Measurements from ENCODE around the gene FOXA2.

FOXA2 gene

DNA sequence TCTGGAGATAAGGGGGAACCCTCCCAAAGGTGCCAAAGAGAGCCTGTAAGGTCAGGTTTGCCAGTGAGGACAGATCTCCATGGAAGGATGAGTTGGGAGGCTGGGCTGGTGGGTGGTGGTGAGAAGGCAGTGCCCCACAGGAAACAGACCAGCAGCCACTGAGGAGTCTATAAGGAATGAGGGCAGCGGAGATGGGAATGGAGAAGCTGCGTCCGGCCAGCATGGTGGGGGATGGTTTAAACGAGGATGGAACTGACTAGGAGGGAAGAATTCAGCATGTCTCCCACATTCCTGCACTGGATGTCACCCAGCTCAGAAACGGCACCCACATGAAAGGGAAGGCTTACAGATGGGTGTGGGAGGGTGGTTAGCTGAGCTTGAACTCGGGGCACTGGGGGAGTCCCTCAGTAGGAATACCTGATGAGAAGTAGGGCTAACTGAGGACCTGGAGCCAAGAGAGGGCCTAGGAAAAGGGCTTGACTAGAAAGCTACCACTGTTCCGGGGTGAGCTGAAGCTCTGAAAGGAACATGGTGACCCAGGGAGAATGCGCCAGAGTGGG, 53.2 kb downstream of the FOXA2 start:
- no peak for DNase-seq (ENCODE audit: extremely low spot score)
- CTCF ChIA-PET, result no interaction called here
- POLR2A ChIA-PET, result no interaction called here
- TF ChIP-seq L3MBTL2 (conservative IDR thresholded peaks at IDR 0.05), result no peak
- TF ChIP-seq HDGF (IDR thresholded peaks at IDR 0.05; ENCODE audit: borderline replicate concordance), result no peak
- TF ChIP-seq LEF1 (IDR thresholded peaks at IDR 0.05; ENCODE audit: borderline replicate concordance), result no peak
- TF ChIP-seq NFRKB (IDR thresholded peaks at IDR 0.05), result no peak
- no peak for TF ChIP-seq ZNF384 (IDR thresholded peaks at IDR 0.05)
- no peak for TF ChIP-seq FOXM1 (IDR thresholded peaks at IDR 0.05; ENCODE audit: borderline replicate concordance)
- no peak for TF ChIP-seq SUZ12 (IDR thresholded peaks at IDR 0.05)
- TF ChIP-seq, protein P1, sequence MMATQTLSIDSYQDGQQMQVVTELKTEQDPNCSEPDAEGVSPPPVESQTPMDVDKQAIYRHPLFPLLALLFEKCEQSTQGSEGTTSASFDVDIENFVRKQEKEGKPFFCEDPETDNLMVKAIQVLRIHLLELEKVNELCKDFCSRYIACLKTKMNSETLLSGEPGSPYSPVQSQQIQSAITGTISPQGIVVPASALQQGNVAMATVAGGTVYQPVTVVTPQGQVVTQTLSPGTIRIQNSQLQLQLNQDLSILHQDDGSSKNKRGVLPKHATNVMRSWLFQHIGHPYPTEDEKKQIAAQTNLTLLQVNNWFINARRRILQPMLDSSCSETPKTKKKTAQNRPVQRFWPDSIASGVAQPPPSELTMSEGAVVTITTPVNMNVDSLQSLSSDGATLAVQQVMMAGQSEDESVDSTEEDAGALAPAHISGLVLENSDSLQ (IDR thresholded peaks at IDR 0.05), result no peak
- no peak for TF ChIP-seq ELF4 (IDR thresholded peaks at IDR 0.05)
- TF ChIP-seq SP1 (IDR thresholded peaks at IDR 0.05), result no peak
- TF ChIP-seq BHLHE40 (IDR thresholded peaks at IDR 0.05; ENCODE audit: borderline replicate concordance), result no peak
- TF ChIP-seq FOXA1 (IDR thresholded peaks at IDR 0.05), result no peak
- no peak for TF ChIP-seq CTBP1 (IDR thresholded peaks at IDR 0.05; ENCODE audit: borderline replicate concordance)
- TF ChIP-seq TARDBP (IDR thresholded peaks at IDR 0.05), result no peak
- TF ChIP-seq ARNT (IDR thresholded peaks at IDR 0.05), result no peak

All from HEK293T (cell line).